Duodenal mucosa (tissue), 2 donors: Measurements from ENCODE around the gene SH2D3A.
"Not testable (repeated sequence)": the region's sequence is repeated elsewhere in the genome, so short reads cannot be mapped to it uniquely, and the experiment has no call there.

Experiments
- H3K27ac ChIP-seq: one replicate; pipeline ENCODE4 v1.7.0; 2013; ENCODE audit warnings: low read depth, low read length
- H3K27me3 ChIP-seq, 2 donors: one replicate each; pipeline ENCODE4 v1.7.0; 2013; ENCODE audit warnings: low read length in 2 of 2, control low read depth in 1 of 2; ENCODE audit not compliant: insufficient read depth in 2 of 2, control insufficient read depth in 1 of 2
- H3K36me3 ChIP-seq, 2 donors: one replicate each; pipeline ENCODE4 v1.7.0; 2013; ENCODE audit warnings: low read length in 2 of 2, control low read depth in 1 of 2; ENCODE audit not compliant: insufficient read depth in 2 of 2, control insufficient read depth in 1 of 2
- H3K4me1 ChIP-seq, 2 donors: one replicate each; pipeline ENCODE4 v1.7.0; 2013; ENCODE audit warnings: low read length in 2 of 2, control low read depth in 1 of 2; ENCODE audit not compliant: insufficient read depth in 2 of 2, control insufficient read depth in 1 of 2
- H3K4me3 ChIP-seq, 2 donors: one replicate each; pipeline ENCODE4 v1.7.0; 2013; ENCODE audit warnings: low read length in 2 of 2, low read depth in 1 of 2
- H3K9ac ChIP-seq, 2 donors: one replicate each; pipeline ENCODE4 v1.7.0; 2013; ENCODE audit warnings: low read length in 2 of 2, low read depth in 1 of 2
- H3K9me3 ChIP-seq, 2 donors: one replicate each; pipeline ENCODE4 v1.7.0; 2013; ENCODE audit warnings: low read length in 2 of 2, control low read depth in 1 of 2; ENCODE audit not compliant: control insufficient read depth in 1 of 2

The SH2D3A gene

GRCh38 chr19:6748543-6748942 is 18.7 kb downstream of the SH2D3A start:
- H3K27me3 ChIP-seq, H3K4me3 ChIP-seq, H3K27ac ChIP-seq, H3K9ac ChIP-seq, H3K9me3 ChIP-seq: not testable (repeated sequence)
- Histone ChIP-seq H3K36me3 (peaks cover 6 to 59% of the 10 kb centered on the region in 2 donors), H3K4me1 (peaks cover 19 to 27% of the 10 kb centered on the region in 2 donors)

GRCh38 chr19:6745965-6746364 is 21.3 kb downstream of the SH2D3A start:
- Histone ChIP-seq H3K36me3 (peaks cover 7 to 57% of the 10 kb centered on the region in 2 donors), H3K27ac (no peak overlapping the region), H3K9ac (no peak overlapping the region), H3K9me3 (no peaks in the 10 kb centered on the region), H3K27me3 (no peaks in the 10 kb centered on the region), H3K4me3 (no peak overlapping the region), H3K4me1 (peaks cover 23 to 27% of the 10 kb centered on the region in 2 donors)

- Histone ChIP-seq H3K27me3 (no peaks in the 10 kb centered on the region), H3K4me3 (peak overlapping the region; percentile 0 to 21), H3K9ac (peak overlapping the region; percentile 38 to 39), H3K4me1 (peaks cover 23 to 33% of the 10 kb centered on the region in 2 donors), H3K9me3 (no peaks in the 10 kb centered on the region), H3K36me3 (peaks cover 7 to 47% of the 10 kb centered on the region in 2 donors), H3K27ac (peak overlapping the region; percentile 72)
Measured at GRCh38 chr19:6744381-6745301, 22.6 kb downstream of the SH2D3A start.

GRCh38 chr19:6743714-6744380 is 23.4 kb downstream of the SH2D3A start:
- peak overlapping the region in 1 of 2 donors; percentile 0 for H3K4me3 ChIP-seq

GRCh38 chr19:6743066-6743465 is 24.2 kb downstream of the SH2D3A start:
- H3K9me3 ChIP-seq: no peaks in the 10 kb centered on the region
- H3K4me3 ChIP-seq: no peak overlapping the region
- H3K36me3 ChIP-seq: peaks cover 7 to 34% of the 10 kb centered on the region in 2 donors
- no peak overlapping the region for H3K9ac ChIP-seq
- H3K27ac ChIP-seq: no peak overlapping the region
- peaks cover 36 to 45% of the 10 kb centered on the region in 2 donors for H3K4me1 ChIP-seq
- no peaks in the 10 kb centered on the region for H3K27me3 ChIP-seq

More at GRCh38 chr19:6743714-6744380, 23.4 kb downstream of the SH2D3A start:
- Histone ChIP-seq H3K36me3 (peaks cover 7 to 41% of the 10 kb centered on the region in 2 donors), H3K27ac (no peak overlapping the region), H3K9me3 (no peaks in the 10 kb centered on the region), H3K4me1 (peaks cover 28 to 37% of the 10 kb centered on the region in 2 donors), H3K27me3 (no peaks in the 10 kb centered on the region), H3K9ac (peak overlapping the region in 1 of 2 donors; percentile 38)

- Histone ChIP-seq H3K4me1 (peaks cover 44 to 54% of the 10 kb centered on the region in 2 donors), H3K36me3 (peaks cover 4 to 17% of the 10 kb centered on the region in 2 donors)
Measured at GRCh38 chr19:6740589-6741343, 26.5 kb downstream of the SH2D3A start.

GRCh38 chr19:6739883-6740588 is 27.2 kb downstream of the SH2D3A start:
- no peaks in the 10 kb centered on the region for H3K9me3 ChIP-seq
- peak overlapping the region; percentile 70 for H3K27ac ChIP-seq
- peaks cover 47 to 51% of the 10 kb centered on the region in 2 donors for H3K4me1 ChIP-seq
- no peaks in the 10 kb centered on the region for H3K27me3 ChIP-seq
- peak overlapping the region; percentile 92 to 94 for H3K9ac ChIP-seq
- H3K4me3 ChIP-seq: peak overlapping the region; percentile 82 to 86
- peaks cover 6 to 15% of the 10 kb centered on the region in 2 donors for H3K36me3 ChIP-seq

More at GRCh38 chr19:6740589-6741343, 26.5 kb downstream of the SH2D3A start:
- H3K9me3 ChIP-seq: no peaks in the 10 kb centered on the region
- no peaks in the 10 kb centered on the region for H3K27me3 ChIP-seq
- H3K9ac ChIP-seq: peak overlapping the region; percentile 92 to 94
- H3K27ac ChIP-seq: peak overlapping the region; percentile 63
- H3K4me3 ChIP-seq: peak overlapping the region; percentile 82 to 86

- H3K36me3 ChIP-seq: peaks cover 6 to 13% of the 10 kb centered on the region in 2 donors
- peak within 1 kb of the TSS; percentile 92 to 94 for H3K9ac ChIP-seq
- peak within 1 kb of the TSS; percentile 71 for H3K27ac ChIP-seq
- no peaks in the 10 kb centered on the region for H3K27me3 ChIP-seq
- peak within 1 kb of the TSS; percentile 82 to 86 for H3K4me3 ChIP-seq
- peaks cover 41 to 45% of the 10 kb centered on the region in 2 donors for H3K4me1 ChIP-seq
- no peaks in the 10 kb centered on the region for H3K9me3 ChIP-seq
Measured at GRCh38 chr19:6739390-6739882, 27.8 kb downstream of the SH2D3A start, which contains the start of gene TRIP10. TRIP10 (plus strand) TSS chr19:6739680; CDS start chr19:6739762, 82 bp downstream.

GRCh38 chr19:6738787-6739389 is 28.3 kb downstream of the SH2D3A start:
- H3K27me3 ChIP-seq: no peaks in the 10 kb centered on the region
- H3K9ac ChIP-seq: peak overlapping the region; percentile 74 to 88
- H3K9me3 ChIP-seq: no peaks in the 10 kb centered on the region
- peak overlapping the region; percentile 62 for H3K4me3 ChIP-seq
- H3K4me1 ChIP-seq: peaks cover 35 to 40% of the 10 kb centered on the region in 2 donors
- peaks cover 6 to 11% of the 10 kb centered on the region in 2 donors for H3K36me3 ChIP-seq
- H3K27ac ChIP-seq: peak overlapping the region; percentile 71
